ENCODE measurements around the gene CD300LF. TPM values are rescaled to one million over a fixed set of nuclear protein-coding genes. Genes with fewer than 3 reads are reported as not detected.

Gene CD300LF
- total RNA-seq, 1 experiment from 2014 or later, result not detected

DNA sequence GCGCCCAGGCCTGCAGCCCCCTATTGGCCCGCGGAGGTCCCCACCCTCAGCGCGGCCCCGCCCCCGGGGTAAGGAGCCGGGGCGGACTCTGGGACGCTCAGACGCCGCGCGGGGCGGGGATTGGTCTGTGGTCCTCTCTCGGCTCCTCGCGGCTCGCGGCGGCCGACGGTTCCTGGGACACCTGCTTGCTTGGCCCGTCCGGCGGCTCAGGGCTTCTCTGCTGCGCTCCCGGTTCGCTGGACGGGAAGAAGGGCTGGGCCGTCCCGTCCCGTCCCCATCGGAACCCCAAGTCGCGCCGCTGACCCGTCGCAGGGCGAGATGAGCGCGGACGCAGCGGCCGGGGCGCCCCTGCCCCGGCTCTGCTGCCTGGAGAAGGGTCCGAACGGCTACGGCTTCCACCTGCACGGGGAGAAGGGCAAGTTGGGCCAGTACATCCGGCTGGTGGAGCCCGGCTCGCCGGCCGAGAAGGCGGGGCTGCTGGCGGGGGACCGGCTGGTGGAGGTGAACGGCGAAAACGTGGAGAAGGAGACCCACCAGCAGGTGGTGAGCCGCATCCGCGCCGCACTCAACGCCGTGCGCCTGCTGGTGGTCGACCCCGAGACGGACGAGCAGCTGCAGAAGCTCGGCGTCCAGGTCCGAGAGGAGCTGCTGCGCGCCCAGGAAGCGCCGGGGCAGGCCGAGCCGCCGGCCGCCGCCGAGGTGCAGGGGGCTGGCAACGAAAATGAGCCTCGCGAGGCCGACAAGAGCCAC, 36.0 kb upstream of the CD300LF start, which contains the start of gene NHERF1:
TSS of gene NHERF1 (plus strand) at position 100 of the 750 bp plus-strand sequence. CDS start at position 319, 219 bp downstream.
- ChIA-PET POLR2A (ENCODE audit: unreplicated experiment) (no interaction called here), CTCF (interaction anchor here (0.6 to 1.9 kb wide), 3 partner anchors 22 to 507 kb away, joined by 5 to 8 read pairs (median 5); no protein-coding TSS in a partner anchor)
- intact Hi-C loops (cut with micrococcal nuclease), result loop anchor here (2.0 kb wide), 1 partner anchor 28 kb away; the partner anchor contains the start of gene NAT9
- TSS peak; percentile 72 for BruUV-seq (replicated peaks)
- peak within 1 kb of the TSS; percentile 85 for H2AFZ ChIP-seq (ENCODE audit: low read length)
- H3K27ac ChIP-seq (ENCODE audit: low read length), result no peak within 1 kb of the TSS
- H3K9me2 ChIP-seq (replicated peaks; ENCODE audit: low read length), result no peaks in the 10 kb centered on the region
- peak within 1 kb of the TSS; percentile 65 for H3K9ac ChIP-seq (ENCODE audit: low read length)
- H3K9me3 ChIP-seq (ENCODE audit: low read length), result no peaks in the 10 kb centered on the region
- H3K4me3 ChIP-seq (ENCODE audit: low read length), result peak within 1 kb of the TSS; percentile 78
- H3K4me1 ChIP-seq (ENCODE audit: insufficient read depth, low read length), result peaks cover 27% of the 10 kb centered on the region
- H3K36me3 ChIP-seq (ENCODE audit: low read depth, low read length), result no peaks in the 10 kb centered on the region
- H3K79me2 ChIP-seq (ENCODE audit: low read length), result peaks cover 50% of the 10 kb centered on the region
- peak; percentile 90 for ATAC-seq
- peaks cover 12% of the 10 kb centered on the region; the same call in 1 of the 2 replicates for H4K20me1 ChIP-seq (ENCODE audit: low read length)
- H3K27me3 ChIP-seq (ENCODE audit: low read length), result no peaks in the 10 kb centered on the region
- H3F3A ChIP-seq (ENCODE audit: low read length, unreplicated experiment), result no peaks in the 10 kb centered on the region
- TF ChIP-seq CTCF (conservative IDR thresholded peaks at IDR 0.05; ENCODE audit: low read depth, low read length), result no peak; the same call in 1 of the 2 replicates
- TF ChIP-seq EZH2phosphoT487 (IDR thresholded peaks at IDR 0.05; ENCODE audit: borderline replicate concordance, low read length), result no peak
- no peak for TF ChIP-seq EZH2 (IDR thresholded peaks at IDR 0.05; ENCODE audit: low read length, unreplicated experiment)
- peak within 1 kb of the TSS; percentile 92 for H3K4me2 ChIP-seq (ENCODE audit: low read length)
- DNase-seq, result peak; percentile 98

DNA sequence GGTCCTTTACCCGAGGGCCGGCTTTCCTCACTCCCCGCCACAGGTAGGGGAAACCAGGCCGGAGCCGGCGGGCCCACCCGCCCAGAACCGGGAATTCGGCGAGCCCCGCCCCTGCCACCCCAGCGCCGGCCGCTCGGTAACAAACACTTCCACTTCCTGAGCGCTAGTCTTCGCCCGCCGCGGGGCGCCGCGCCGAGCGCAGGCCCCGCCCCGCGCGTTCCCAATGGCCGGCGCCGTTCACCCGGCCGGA, 35.5 kb upstream of the CD300LF start:
- H3K9me3 ChIP-seq (ENCODE audit: low read length), result no peaks in the 10 kb centered on the region
- no peaks in the 10 kb centered on the region for H3K27me3 ChIP-seq (ENCODE audit: low read length)
- H3K4me3 ChIP-seq (ENCODE audit: low read length), result peak overlapping the region; percentile 78
- H2AFZ ChIP-seq (ENCODE audit: low read length), result peak overlapping the region; percentile 85
- H3K36me3 ChIP-seq (ENCODE audit: low read depth, low read length), result no peaks in the 10 kb centered on the region
- peaks cover 27% of the 10 kb centered on the region for H3K4me1 ChIP-seq (ENCODE audit: insufficient read depth, low read length)
- no TSS peak for BruUV-seq (replicated peaks)
- DNase-seq, result no peak
- CTCF ChIA-PET, result no interaction called here
- H3K9me2 ChIP-seq (replicated peaks; ENCODE audit: low read length), result no peaks in the 10 kb centered on the region
- H4K20me1 ChIP-seq (ENCODE audit: low read length), result peaks cover 12% of the 10 kb centered on the region; the same call in 1 of the 2 replicates
- peak overlapping the region; percentile 80 for H3K4me2 ChIP-seq (ENCODE audit: low read length)
- peak overlapping the region; percentile 53 for H3K9ac ChIP-seq (ENCODE audit: low read length)
- H3F3A ChIP-seq (ENCODE audit: low read length, unreplicated experiment), result no peaks in the 10 kb centered on the region
- no peak for ATAC-seq
- intact Hi-C loops (cut with micrococcal nuclease), result loop anchor here (2.0 kb wide), 1 partner anchor 29 kb away; the partner anchor contains the start of gene NAT9
- H3K79me2 ChIP-seq (ENCODE audit: low read length), result peaks cover 46% of the 10 kb centered on the region
- H3K27ac ChIP-seq (ENCODE audit: low read length), result no peak overlapping the region
- TF ChIP-seq CTCF (conservative IDR thresholded peaks at IDR 0.05; ENCODE audit: low read depth, low read length) (no peak), EZH2phosphoT487 (IDR thresholded peaks at IDR 0.05; ENCODE audit: borderline replicate concordance, low read length) (no peak), EZH2 (IDR thresholded peaks at IDR 0.05; ENCODE audit: low read length, unreplicated experiment) (no peak)
- POLR2A ChIA-PET (ENCODE audit: unreplicated experiment), result no interaction called here

DNA sequence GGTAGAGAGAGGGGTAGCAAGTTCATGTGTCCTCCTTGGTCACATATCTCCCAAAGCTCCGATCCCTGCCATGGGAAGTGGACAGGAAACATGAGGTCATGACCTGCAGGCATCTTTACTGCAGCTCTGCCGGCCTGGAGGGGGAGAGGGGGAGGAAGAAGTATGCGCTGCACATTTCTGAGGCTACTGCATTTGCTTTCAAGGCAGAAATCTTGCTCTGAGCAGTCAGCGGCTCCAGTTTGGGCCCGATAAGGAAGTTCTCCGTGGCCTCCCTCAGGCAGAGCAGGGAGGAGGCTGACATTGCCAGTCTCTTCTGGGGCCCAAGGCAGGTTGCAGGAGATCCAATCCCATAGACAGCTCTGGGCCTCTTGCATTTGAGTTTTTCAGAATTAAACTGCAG, 34.2 kb upstream of the CD300LF start:
- Histone ChIP-seq H3K9ac (ENCODE audit: low read length) (no peak overlapping the region), H3K79me2 (ENCODE audit: low read length) (peaks cover 33% of the 10 kb centered on the region), H3K9me3 (ENCODE audit: low read length) (no peaks in the 10 kb centered on the region), H3K4me2 (ENCODE audit: low read length) (no peak overlapping the region), H4K20me1 (ENCODE audit: low read length) (peaks cover 12% of the 10 kb centered on the region; the same call in 1 of the 2 replicates), H3K4me3 (ENCODE audit: low read length) (no peak overlapping the region), H3K9me2 (replicated peaks; ENCODE audit: low read length) (no peaks in the 10 kb centered on the region), H2AFZ (ENCODE audit: low read length) (no peak overlapping the region), H3K27ac (ENCODE audit: low read length) (no peak overlapping the region), H3K4me1 (ENCODE audit: insufficient read depth, low read length) (peaks cover 23% of the 10 kb centered on the region), H3F3A (ENCODE audit: low read length, unreplicated experiment) (no peaks in the 10 kb centered on the region), H3K27me3 (ENCODE audit: low read length) (no peaks in the 10 kb centered on the region), H3K36me3 (ENCODE audit: low read depth, low read length) (no peaks in the 10 kb centered on the region)
- POLR2A ChIA-PET (ENCODE audit: unreplicated experiment), result no interaction called here
- TF ChIP-seq CTCF (conservative IDR thresholded peaks at IDR 0.05; ENCODE audit: low read depth, low read length), result no peak
- TF ChIP-seq EZH2phosphoT487 (IDR thresholded peaks at IDR 0.05; ENCODE audit: borderline replicate concordance, low read length), result no peak
- no peak for TF ChIP-seq EZH2 (IDR thresholded peaks at IDR 0.05; ENCODE audit: low read length, unreplicated experiment)
- intact Hi-C loops (cut with micrococcal nuclease), result no loop called here
- DNase-seq (no peak), ATAC-seq (no peak)
- BruUV-seq (replicated peaks), result no TSS peak
- CTCF ChIA-PET, result interaction anchor here (0.6 to 3.5 kb wide), 2 partner anchors 24 to 537 kb away, joined by 8 to 29 read pairs; no protein-coding TSS in a partner anchor

All from PC-3 (cell line).